Measurements from ENCODE around the gene XYLT1. TPM values are rescaled to one million over a fixed set of nuclear protein-coding genes. Genes with fewer than 3 reads are reported as not detected.

XYLT1 gene
- total and polyA plus RNA-seq, 10 of the 15 experiments (the other 5 are each of a cell fraction or from before 2014, with no cell fraction given) = 0.88 to 14.8 (median 5.8) TPM

DNA sequence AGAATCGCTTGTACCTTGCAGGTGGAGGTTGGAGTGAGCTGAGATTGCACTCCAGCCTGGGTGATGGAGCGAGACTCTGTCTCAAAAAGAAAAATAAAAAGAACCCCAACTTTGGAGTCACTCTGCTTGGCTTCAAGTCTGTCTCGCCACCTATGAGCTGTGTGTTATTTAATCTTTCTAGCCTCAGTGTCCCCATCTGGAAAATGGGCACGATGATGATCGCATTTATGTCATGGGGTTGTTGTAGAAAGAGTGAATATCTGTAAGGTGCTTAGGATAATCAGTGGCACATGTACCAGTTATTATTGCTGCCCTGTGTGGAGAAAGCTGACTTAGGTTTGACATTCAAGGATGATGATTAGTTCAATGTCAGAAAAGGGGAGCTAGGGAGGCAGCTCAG lies 319.4 kb downstream of the XYLT1 start:
- RAD21 ChIA-PET (ENCODE audit: unreplicated experiment) = interaction anchor here (0.6 kb wide), 1 partner anchor 542 kb away, joined by 3 read pairs; no protein-coding TSS in a partner anchor
- no peak for ATAC-seq
- POLR2A ChIA-PET = no interaction called here

DNA sequence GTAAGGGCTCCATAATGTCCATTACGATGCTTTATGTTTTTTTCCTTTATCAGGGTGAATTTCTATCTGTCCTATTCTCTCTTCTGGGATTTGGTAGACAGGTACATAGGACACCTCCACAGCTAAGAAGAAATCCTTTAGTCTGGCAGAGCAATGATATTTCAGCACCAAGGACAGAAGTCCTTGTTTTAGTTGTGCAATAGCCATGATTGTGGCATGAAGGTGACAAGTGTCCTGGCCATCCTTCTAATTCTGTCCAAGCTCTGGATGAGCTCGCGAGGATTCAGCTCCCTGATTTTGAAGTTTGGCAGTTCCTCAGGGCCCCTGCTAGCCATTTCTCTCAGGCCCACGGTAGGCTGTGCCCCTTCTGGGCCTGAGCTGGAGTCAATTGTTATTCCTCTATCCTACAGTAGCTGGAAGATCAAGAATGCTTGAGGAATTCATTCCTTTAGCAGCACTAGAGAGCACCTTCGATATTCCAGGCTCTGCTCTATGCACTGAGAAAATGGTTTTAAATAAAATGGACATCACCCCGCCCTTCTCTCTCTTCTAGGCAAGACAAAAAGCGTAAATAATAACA lies 320.8 kb downstream of the XYLT1 start:
- no peaks in the 10 kb centered on the region for H3K79me2 ChIP-seq (ENCODE audit: control insufficient read depth, insufficient read depth, low read length)
- DNase-seq (ENCODE audit: low read depth, low spot score) (no peak), ATAC-seq (no peak), FAIRE-seq (no peak)
- no TSS peak for BruUV-seq (replicated peaks)
- no peak overlapping the region for H3K4me2 ChIP-seq (ENCODE audit: control insufficient read depth, insufficient read depth)
- ChIA-PET CTCF (interaction anchor here (0.6 to 2.5 kb wide), 4 partner anchors 9 to 325 kb away, joined by 3 to 14 read pairs (median 4); no protein-coding TSS in a partner anchor), SMC1A (ENCODE audit: uncharacterized antibody, unreplicated experiment) (interaction anchor here (0.5 to 1.4 kb wide), 6 partner anchors 15 to 288 kb away, joined by 3 to 5 read pairs (median 3); no protein-coding TSS in a partner anchor), POLR2A (interaction anchor here (0.5 to 0.9 kb wide), 2 partner anchors 14 to 98 kb away, joined by 4 to 5 read pairs; no protein-coding TSS in a partner anchor), RAD21 (ENCODE audit: unreplicated experiment) (interaction anchor here (1.1 to 1.2 kb wide), 2 partner anchors 64 to 290 kb away, joined by 3 read pairs; no protein-coding TSS in a partner anchor)
- WGBS (ENCODE audit: insufficient coverage, insufficient replicate concordance, low lambda C conversion rate, missing lambda C conversion rate) = 21% methylated on average over 7 of the region's 7 CpGs
- no peaks in the 10 kb centered on the region for H3K9me3 ChIP-seq (replicated peaks; ENCODE audit: control insufficient read depth, insufficient read depth, low read length)
- in situ Hi-C loops (cut with MboI) (no loop called here), intact Hi-C loops (cut with micrococcal nuclease; ENCODE audit: unreplicated experiment) (no loop called here)
- no peaks in the 10 kb centered on the region for H3K27me3 ChIP-seq (replicated peaks in 1 of 2; ENCODE audit: control insufficient read depth in 2 of 2, insufficient read depth in 2 of 2, low read length in 1 of 2)
- H3K4me3 ChIP-seq = no peak overlapping the region
- no peaks in the 10 kb centered on the region; the same call in 1 of the 2 replicates for H4K20me1 ChIP-seq (ENCODE audit: control insufficient read depth, insufficient read depth)
- H3K9ac ChIP-seq (ENCODE audit: control insufficient read depth, insufficient read depth, low read length) = no peak overlapping the region
- 0 out of 2 replicates have a peak, but pooled peaks cover 3% of the 10 kb centered on the region for H3K4me1 ChIP-seq (ENCODE audit: control insufficient read depth, insufficient read depth, low read length)
- peaks cover 0 to 4% of the 10 kb centered on the region in 2 experiments; a peak in 2 of 4 replicates for H3K36me3 ChIP-seq (ENCODE audit: control insufficient read depth in 2 of 2, insufficient read depth in 2 of 2, low read length in 1 of 2)
- H3K27ac ChIP-seq (ENCODE audit: control insufficient read depth, insufficient read depth) = no peak overlapping the region
- TF ChIP-seq EP300 (IDR thresholded peaks at IDR 0.05; ENCODE audit: borderline replicate concordance in 1 of 2, control insufficient read depth in 1 of 2, low read depth in 2 of 2, low read length in 2 of 2) (no peak), CBX5 (IDR thresholded peaks at IDR 0.05; ENCODE audit: low read depth) (no peak), CEBPB (IDR thresholded peaks at IDR 0.05; ENCODE audit: borderline replicate concordance in 1 of 2, low read depth in 2 of 2, low read length in 2 of 2) (peak in 1 of 2 experiments; percentile 42; a peak in 1 of 4 replicates), YY1 (IDR thresholded peaks at IDR 0.05; ENCODE audit: low read depth, low read length) (no peak)
- TF ChIP-seq, protein P1, sequence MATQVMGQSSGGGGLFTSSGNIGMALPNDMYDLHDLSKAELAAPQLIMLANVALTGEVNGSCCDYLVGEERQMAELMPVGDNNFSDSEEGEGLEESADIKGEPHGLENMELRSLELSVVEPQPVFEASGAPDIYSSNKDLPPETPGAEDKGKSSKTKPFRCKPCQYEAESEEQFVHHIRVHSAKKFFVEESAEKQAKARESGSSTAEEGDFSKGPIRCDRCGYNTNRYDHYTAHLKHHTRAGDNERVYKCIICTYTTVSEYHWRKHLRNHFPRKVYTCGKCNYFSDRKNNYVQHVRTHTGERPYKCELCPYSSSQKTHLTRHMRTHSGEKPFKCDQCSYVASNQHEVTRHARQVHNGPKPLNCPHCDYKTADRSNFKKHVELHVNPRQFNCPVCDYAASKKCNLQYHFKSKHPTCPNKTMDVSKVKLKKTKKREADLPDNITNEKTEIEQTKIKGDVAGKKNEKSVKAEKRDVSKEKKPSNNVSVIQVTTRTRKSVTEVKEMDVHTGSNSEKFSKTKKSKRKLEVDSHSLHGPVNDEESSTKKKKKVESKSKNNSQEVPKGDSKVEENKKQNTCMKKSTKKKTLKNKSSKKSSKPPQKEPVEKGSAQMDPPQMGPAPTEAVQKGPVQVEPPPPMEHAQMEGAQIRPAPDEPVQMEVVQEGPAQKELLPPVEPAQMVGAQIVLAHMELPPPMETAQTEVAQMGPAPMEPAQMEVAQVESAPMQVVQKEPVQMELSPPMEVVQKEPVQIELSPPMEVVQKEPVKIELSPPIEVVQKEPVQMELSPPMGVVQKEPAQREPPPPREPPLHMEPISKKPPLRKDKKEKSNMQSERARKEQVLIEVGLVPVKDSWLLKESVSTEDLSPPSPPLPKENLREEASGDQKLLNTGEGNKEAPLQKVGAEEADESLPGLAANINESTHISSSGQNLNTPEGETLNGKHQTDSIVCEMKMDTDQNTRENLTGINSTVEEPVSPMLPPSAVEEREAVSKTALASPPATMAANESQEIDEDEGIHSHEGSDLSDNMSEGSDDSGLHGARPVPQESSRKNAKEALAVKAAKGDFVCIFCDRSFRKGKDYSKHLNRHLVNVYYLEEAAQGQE (IDR thresholded peaks at IDR 0.05; ENCODE audit: low read depth, low read length) = peak; percentile 85
- no peak overlapping the region for H2AFZ ChIP-seq (ENCODE audit: control insufficient read depth, low read depth, low read length)

More for the DNA sequence above, 319.4 kb downstream of the XYLT1 start:
- no peak overlapping the region for H3K4me2 ChIP-seq (ENCODE audit: control insufficient read depth, insufficient read depth)
- no peaks in the 10 kb centered on the region for H3K9me3 ChIP-seq (replicated peaks; ENCODE audit: control insufficient read depth, insufficient read depth, low read length)
- no peaks in the 10 kb centered on the region for H3K27me3 ChIP-seq (replicated peaks in 1 of 2; ENCODE audit: control insufficient read depth in 2 of 2, insufficient read depth in 2 of 2, low read length in 1 of 2)
- no peaks in the 10 kb centered on the region for H4K20me1 ChIP-seq (ENCODE audit: control insufficient read depth, insufficient read depth)
- intact Hi-C loops (cut with micrococcal nuclease; ENCODE audit: unreplicated experiment) (no loop called here), in situ Hi-C loops (cut with MboI) (no loop called here)
- no peaks in the 10 kb centered on the region for H3K79me2 ChIP-seq (ENCODE audit: control insufficient read depth, insufficient read depth, low read length)
- H3K27ac ChIP-seq (ENCODE audit: control insufficient read depth, insufficient read depth) = no peak overlapping the region
- ChIA-PET SMC1A (ENCODE audit: uncharacterized antibody, unreplicated experiment) (no interaction called here), CTCF (interaction anchor here (0.7 to 1.5 kb wide), 3 partner anchors 8 to 43 kb away, joined by 3 to 4 read pairs (median 3); no protein-coding TSS in a partner anchor)
- H2AFZ ChIP-seq (ENCODE audit: control insufficient read depth, low read depth, low read length) = no peak overlapping the region
- peaks cover 0 to 4% of the 10 kb centered on the region in 2 experiments; a peak in 2 of 4 replicates for H3K36me3 ChIP-seq (ENCODE audit: control insufficient read depth in 2 of 2, insufficient read depth in 2 of 2, low read length in 1 of 2)
- BruUV-seq (replicated peaks) = no TSS peak
- 0 out of 2 replicates have a peak, but pooled peaks cover 3% of the 10 kb centered on the region for H3K4me1 ChIP-seq (ENCODE audit: control insufficient read depth, insufficient read depth, low read length)
- TF ChIP-seq SUZ12 (IDR thresholded peaks at IDR 0.05; ENCODE audit: unreplicated experiment) (no peak), ZNF384 (IDR thresholded peaks at IDR 0.05; ENCODE audit: borderline replicate concordance, low read depth, low read length) (no peak), ATF7 (IDR thresholded peaks at IDR 0.05; ENCODE audit: low read depth) (no peak), ETV6 (conservative IDR thresholded peaks at IDR 0.05 in 1 of 2, IDR thresholded peaks at IDR 0.05 in 1 of 2; ENCODE audit: borderline replicate concordance in 1 of 2, low read depth in 1 of 2) (no peak)
- FAIRE-seq (no peak), DNase-seq (ENCODE audit: low read depth, low spot score) (no peak)
- H3K9ac ChIP-seq (ENCODE audit: control insufficient read depth, insufficient read depth, low read length) = no peak overlapping the region
- WGBS (ENCODE audit: insufficient coverage, insufficient replicate concordance, low lambda C conversion rate, missing lambda C conversion rate) = 68% methylated on average over 5 of the region's 5 CpGs
- H3K4me3 ChIP-seq = no peak overlapping the region

Data from GM12878 (cell line).